Stimulated activated CD4-positive, alpha-beta T cell treated with anti-CD3 and anti-CD28 coated beads, Interleukin-1b, Interleukin-23, amount 100 ng/mL, for 4 hours (primary cell): ENCODE data around the gene CYB5R3.

Experiments used
- DNase-seq, 2 donors: peaks; one replicate each; pipeline ENCODE4 v3.0.0-alpha.2; 2020; ENCODE audit warnings: low read depth in 2 of 2

CYB5R3 gene

GRCh38 chr22:42649246-42650099 lies at the start of gene CYB5R3:
CYB5R3 (minus strand) TSS chr22:42649392; CDS start chr22:42649315, 77 bp downstream.
- peak; percentile 68 to 82 for DNase-seq

GRCh38 chr22:42697542-42698013 lies 48.4 kb upstream of the CYB5R3 start:
- DNase-seq: no peak

- DNase-seq: no peak
Measured at GRCh38 chr22:42696331-42696967, 47.3 kb upstream of the CYB5R3 start.

- no peak for DNase-seq
Measured at GRCh38 chr22:42695294-42695693, 46.1 kb upstream of the CYB5R3 start.

GRCh38 chr22:42693763-42694683 lies 44.8 kb upstream of the CYB5R3 start:
- DNase-seq: no peak

- no peak for DNase-seq
Measured at GRCh38 chr22:42693055-42693762, 44.0 kb upstream of the CYB5R3 start.

GRCh38 chr22:42692239-42693054 lies 43.3 kb upstream of the CYB5R3 start:
- no peak for DNase-seq

GRCh38 chr22:42691440-42691839 lies 42.2 kb upstream of the CYB5R3 start:
- DNase-seq: no peak

- no peak for DNase-seq
Measured at GRCh38 chr22:42688241-42689211, 39.3 kb upstream of the CYB5R3 start.

- DNase-seq: no peak
Measured at GRCh38 chr22:42686756-42687491, 37.7 kb upstream of the CYB5R3 start.

- DNase-seq: no peak
Measured at GRCh38 chr22:42685941-42686653, 36.9 kb upstream of the CYB5R3 start.

GRCh38 chr22:42684462-42685195 lies 35.4 kb upstream of the CYB5R3 start:
- DNase-seq: no peak

GRCh38 chr22:42683578-42684283 lies 34.5 kb upstream of the CYB5R3 start:
- DNase-seq: no peak

GRCh38 chr22:42682113-42682851 lies 33.1 kb upstream of the CYB5R3 start:
- no peak for DNase-seq

- no peak for DNase-seq
Measured at GRCh38 chr22:42680648-42681047, 31.5 kb upstream of the CYB5R3 start.

- no peak for DNase-seq
Measured at GRCh38 chr22:42679691-42680090, 30.5 kb upstream of the CYB5R3 start.
